ENCODE measurements around the gene PYGM.

DNA sequence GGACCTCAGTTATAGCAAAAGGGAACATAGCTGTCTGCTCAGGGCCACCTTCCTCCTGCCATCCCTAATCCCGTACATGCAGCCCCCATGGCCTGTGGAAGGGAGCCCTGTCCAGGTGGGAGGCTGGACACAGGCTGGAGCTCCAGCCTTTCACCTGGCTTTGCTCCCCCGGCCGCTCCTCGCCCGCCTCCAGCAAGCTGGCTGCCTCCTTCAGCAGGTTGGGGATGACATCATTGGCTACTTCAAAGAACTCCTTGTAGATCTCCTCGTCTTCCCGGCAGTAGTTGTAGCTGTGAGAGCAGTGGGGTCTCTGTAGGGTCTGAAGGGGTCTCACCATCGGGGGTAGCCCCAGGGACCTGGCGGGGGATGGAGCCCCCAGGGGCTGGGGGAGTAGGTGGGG is 45.7 kb upstream of the PYGM start:
- TF ChIP-seq CTCF (conservative IDR thresholded peaks at IDR 0.05; ENCODE audit: low read depth in 2 of 2) (no peak), POLR2AphosphoS5 (IDR thresholded peaks at IDR 0.05; ENCODE audit: low read depth) (no peak), EZH2 (IDR thresholded peaks at IDR 0.05; ENCODE audit: low read depth, unreplicated experiment) (no peak), NANOG (IDR thresholded peaks at IDR 0.05; ENCODE audit: borderline replicate concordance) (no peak), STAT1 (IDR thresholded peaks at IDR 0.05; ENCODE audit: unreplicated experiment) (no peak), EZH2phosphoT487 (IDR thresholded peaks at IDR 0.05; ENCODE audit: unreplicated experiment) (no peak), CREB1 (CRISPR knock-in tag; IDR thresholded peaks at IDR 0.05; ENCODE audit: low read depth) (no peak), JUNB (IDR thresholded peaks at IDR 0.05; ENCODE audit: unreplicated experiment) (no peak), ZNF114 (CRISPR knock-in tag; IDR thresholded peaks at IDR 0.05) (no peak), ETS1 (IDR thresholded peaks at IDR 0.05) (no peak), ZNF331 (CRISPR knock-in tag; IDR thresholded peaks at IDR 0.05; ENCODE audit: low read depth) (no peak)
- TF ChIP-seq, protein P1, sequence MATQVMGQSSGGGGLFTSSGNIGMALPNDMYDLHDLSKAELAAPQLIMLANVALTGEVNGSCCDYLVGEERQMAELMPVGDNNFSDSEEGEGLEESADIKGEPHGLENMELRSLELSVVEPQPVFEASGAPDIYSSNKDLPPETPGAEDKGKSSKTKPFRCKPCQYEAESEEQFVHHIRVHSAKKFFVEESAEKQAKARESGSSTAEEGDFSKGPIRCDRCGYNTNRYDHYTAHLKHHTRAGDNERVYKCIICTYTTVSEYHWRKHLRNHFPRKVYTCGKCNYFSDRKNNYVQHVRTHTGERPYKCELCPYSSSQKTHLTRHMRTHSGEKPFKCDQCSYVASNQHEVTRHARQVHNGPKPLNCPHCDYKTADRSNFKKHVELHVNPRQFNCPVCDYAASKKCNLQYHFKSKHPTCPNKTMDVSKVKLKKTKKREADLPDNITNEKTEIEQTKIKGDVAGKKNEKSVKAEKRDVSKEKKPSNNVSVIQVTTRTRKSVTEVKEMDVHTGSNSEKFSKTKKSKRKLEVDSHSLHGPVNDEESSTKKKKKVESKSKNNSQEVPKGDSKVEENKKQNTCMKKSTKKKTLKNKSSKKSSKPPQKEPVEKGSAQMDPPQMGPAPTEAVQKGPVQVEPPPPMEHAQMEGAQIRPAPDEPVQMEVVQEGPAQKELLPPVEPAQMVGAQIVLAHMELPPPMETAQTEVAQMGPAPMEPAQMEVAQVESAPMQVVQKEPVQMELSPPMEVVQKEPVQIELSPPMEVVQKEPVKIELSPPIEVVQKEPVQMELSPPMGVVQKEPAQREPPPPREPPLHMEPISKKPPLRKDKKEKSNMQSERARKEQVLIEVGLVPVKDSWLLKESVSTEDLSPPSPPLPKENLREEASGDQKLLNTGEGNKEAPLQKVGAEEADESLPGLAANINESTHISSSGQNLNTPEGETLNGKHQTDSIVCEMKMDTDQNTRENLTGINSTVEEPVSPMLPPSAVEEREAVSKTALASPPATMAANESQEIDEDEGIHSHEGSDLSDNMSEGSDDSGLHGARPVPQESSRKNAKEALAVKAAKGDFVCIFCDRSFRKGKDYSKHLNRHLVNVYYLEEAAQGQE (IDR thresholded peaks at IDR 0.05; ENCODE audit: unreplicated experiment) = no peak

Data from GM23338 (cell line).